ENCODE data around the gene SLIRP.
"Not testable (repeated sequence)": the region's sequence is repeated elsewhere in the genome, so short reads cannot be mapped to it uniquely, and the experiment has no call there.

The SLIRP gene

GRCh38 chr14:77707724-77708408 lies at the start of gene SLIRP, which contains the start of gene ALKBH1:
Gene SLIRP, plus strand, starts transcription at chr14:77708103. Its CDS starts 9 bp downstream, at chr14:77708112.
Gene ALKBH1, minus strand, starts transcription at chr14:77708023. Its CDS starts 19 bp downstream, at chr14:77708004.
- peak; percentile 83 to 86 for DNase-seq

GRCh38 chr14:77659831-77660230 lies 48.1 kb upstream of the SLIRP start:
- DNase-seq, result no peak

- DNase-seq, result no peak
These were observed 47.1 kb upstream of the SLIRP start for GRCh38 chr14:77660754-77661153.

- not testable (repeated sequence) for DNase-seq
These were observed 46.3 kb upstream of the SLIRP start for GRCh38 chr14:77661562-77661961.

GRCh38 chr14:77663293-77663692 lies 44.6 kb upstream of the SLIRP start:
- no peak for DNase-seq

GRCh38 chr14:77667331-77667730 lies 40.6 kb upstream of the SLIRP start:
- DNase-seq, result no peak

GRCh38 chr14:77673193-77673592 lies 34.7 kb upstream of the SLIRP start:
- DNase-seq, result no peak

- DNase-seq, result no peak
These were observed 33.0 kb upstream of the SLIRP start for GRCh38 chr14:77674931-77675330.

- DNase-seq, result no peak
These were observed 26.4 kb upstream of the SLIRP start for GRCh38 chr14:77681196-77682157.

GRCh38 chr14:77682158-77682553 lies 25.7 kb upstream of the SLIRP start:
- DNase-seq, result no peak

GRCh38 chr14:77691259-77691658 lies 16.6 kb upstream of the SLIRP start:
- no peak for DNase-seq

GRCh38 chr14:77707355-77707723 lies 564 bp upstream of the SLIRP start:
- DNase-seq, result no peak

GRCh38 chr14:77708749-77709148 lies 846 bp downstream of the SLIRP start:
- no peak for DNase-seq

- no peak for DNase-seq
These were observed 1.5 kb downstream of the SLIRP start for GRCh38 chr14:77709412-77709811.

- DNase-seq, result no peak
These were observed 2.5 kb downstream of the SLIRP start for GRCh38 chr14:77710364-77710763.

- DNase-seq, result no peak
These were observed 7.0 kb downstream of the SLIRP start for GRCh38 chr14:77714926-77715325.

GRCh38 chr14:77717608-77718305 lies 9.9 kb downstream of the SLIRP start:
- no peak for DNase-seq

GRCh38 chr14:77721437-77721836 lies 13.5 kb downstream of the SLIRP start:
- DNase-seq, result no peak

- no peak for DNase-seq
These were observed 14.4 kb downstream of the SLIRP start for GRCh38 chr14:77722301-77722700.

GRCh38 chr14:77730976-77731497 lies 23.1 kb downstream of the SLIRP start:
- DNase-seq, result no peak

- peak in 1 of 2 donors; percentile 8 for DNase-seq
These were observed 30.8 kb downstream of the SLIRP start for GRCh38 chr14:77738559-77739250.

- DNase-seq, result no peak
These were observed 33.5 kb downstream of the SLIRP start for GRCh38 chr14:77741438-77741837.
